Astrocyte (in vitro differentiated cells and primary cell): Measurements from ENCODE around the gene SYT7.

ENCODE experiments used
- EZH2 ChIP-seq: IDR thresholded peaks from 2 replicates; pipeline ENCODE4 v1.6.1; 2012; ENCODE audit warnings: mild to moderate bottlenecking, low read length, inconsistent platforms; ENCODE audit not compliant: insufficient read depth
- TF ChIP-seq, protein P1 (sequence below): IDR thresholded peaks from 2 replicates; pipeline ENCODE4 v1.5.1; 2011; ENCODE audit warnings: low read depth, mild to moderate bottlenecking, inconsistent platforms, low read length, moderate library complexity; ENCODE audit not compliant: insufficient read depth

DNA sequence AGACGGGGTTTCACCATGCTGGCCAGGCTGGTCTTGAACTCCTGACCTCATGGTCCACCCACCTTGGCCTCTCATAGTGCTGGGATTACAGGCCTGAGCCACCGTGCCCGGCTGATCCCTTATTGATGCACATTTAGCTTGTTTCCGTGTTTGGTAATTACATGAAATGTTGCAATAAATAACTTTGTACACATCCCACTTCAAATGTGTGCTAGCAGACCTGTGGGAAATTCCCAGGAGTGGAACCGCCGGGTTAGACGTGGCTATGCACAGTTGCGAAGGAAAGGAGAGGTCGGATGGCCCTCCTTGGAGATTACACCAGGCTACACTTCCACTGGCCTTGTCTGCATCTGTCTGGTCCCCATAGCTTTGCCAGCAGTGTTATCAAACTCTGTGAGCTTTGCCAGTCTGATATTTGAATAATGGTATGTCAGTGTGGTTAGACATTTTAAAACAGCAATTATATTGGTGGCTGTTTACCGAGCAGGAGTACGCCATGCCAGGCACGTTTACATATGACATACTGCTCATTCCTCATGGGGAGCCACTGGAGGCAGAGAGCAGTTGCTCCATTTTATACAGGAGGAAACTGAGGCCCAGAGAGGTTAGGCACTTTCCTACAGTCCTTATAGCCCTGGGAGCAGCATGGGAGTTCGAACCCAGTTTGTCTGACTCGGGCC is 27.2 kb upstream of the SYT7 start:
- TF ChIP-seq, protein P1, sequence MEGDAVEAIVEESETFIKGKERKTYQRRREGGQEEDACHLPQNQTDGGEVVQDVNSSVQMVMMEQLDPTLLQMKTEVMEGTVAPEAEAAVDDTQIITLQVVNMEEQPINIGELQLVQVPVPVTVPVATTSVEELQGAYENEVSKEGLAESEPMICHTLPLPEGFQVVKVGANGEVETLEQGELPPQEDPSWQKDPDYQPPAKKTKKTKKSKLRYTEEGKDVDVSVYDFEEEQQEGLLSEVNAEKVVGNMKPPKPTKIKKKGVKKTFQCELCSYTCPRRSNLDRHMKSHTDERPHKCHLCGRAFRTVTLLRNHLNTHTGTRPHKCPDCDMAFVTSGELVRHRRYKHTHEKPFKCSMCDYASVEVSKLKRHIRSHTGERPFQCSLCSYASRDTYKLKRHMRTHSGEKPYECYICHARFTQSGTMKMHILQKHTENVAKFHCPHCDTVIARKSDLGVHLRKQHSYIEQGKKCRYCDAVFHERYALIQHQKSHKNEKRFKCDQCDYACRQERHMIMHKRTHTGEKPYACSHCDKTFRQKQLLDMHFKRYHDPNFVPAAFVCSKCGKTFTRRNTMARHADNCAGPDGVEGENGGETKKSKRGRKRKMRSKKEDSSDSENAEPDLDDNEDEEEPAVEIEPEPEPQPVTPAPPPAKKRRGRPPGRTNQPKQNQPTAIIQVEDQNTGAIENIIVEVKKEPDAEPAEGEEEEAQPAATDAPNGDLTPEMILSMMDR, result no peak
- TF ChIP-seq EZH2, result no peak
